Measurements from ENCODE around the gene CIAO2B. TPM values are rescaled to one million over a fixed set of nuclear protein-coding genes. Genes with fewer than 3 reads are reported as not detected.
A peak's percentile ranks its signal among the peaks of the same experiment; 100 is the strongest.

The CIAO2B gene
- total and polyA plus RNA-seq, 4 donors, result 51.9 to 165 (median 105) TPM

DNA sequence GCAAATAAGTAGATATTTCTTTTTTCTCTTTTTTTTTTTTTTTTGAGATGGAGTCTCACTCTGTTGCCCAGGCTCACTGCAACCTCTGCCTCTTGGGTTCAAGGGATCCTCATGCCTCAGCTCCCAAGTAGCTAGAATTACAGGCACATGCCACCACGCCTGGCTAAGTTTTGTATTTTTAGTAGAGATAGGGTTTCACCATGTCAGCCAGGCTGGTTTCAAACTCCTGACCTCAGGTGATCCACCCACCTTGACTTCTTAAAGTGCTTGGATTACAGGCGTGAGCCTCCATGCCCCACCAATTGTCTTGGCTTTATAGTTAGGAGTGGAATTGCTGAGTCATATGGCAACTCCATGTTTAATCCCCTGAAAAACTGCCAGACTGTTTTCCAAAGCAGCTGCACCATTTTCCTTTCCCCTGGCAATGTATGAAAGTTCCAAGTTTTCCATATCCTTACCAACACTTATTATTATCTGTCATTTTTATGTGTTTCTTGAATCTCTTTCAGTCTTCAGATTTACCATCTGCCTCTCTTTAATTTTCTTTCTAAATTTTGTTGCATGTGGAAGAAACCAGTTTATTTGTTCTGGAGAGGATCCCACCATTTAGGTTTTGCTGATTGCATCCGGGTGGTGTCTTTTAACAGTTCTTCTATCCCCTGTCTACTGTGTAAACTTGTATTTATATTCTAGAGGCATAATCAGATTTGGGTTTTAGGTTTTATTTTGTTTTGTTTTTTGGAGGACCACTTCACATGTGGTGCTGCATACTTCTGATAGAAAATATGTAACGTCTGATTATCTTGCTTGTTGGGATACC is 17.0 kb upstream of the CIAO2B start:
- no peak overlapping the region for H3K27ac ChIP-seq (ENCODE audit: low read depth in 1 of 2, low read length in 2 of 2)
- no peaks in the 10 kb centered on the region for H3K36me3 ChIP-seq (ENCODE audit: control insufficient read depth in 1 of 2, insufficient read depth in 2 of 2, low read length in 1 of 2)
- DNase-seq (no peak), ATAC-seq (ENCODE audit: low FRiP score) (no peak)
- intact Hi-C loops (cut with DNase I), result no loop called here
- no peaks in the 10 kb centered on the region for H3K27me3 ChIP-seq (ENCODE audit: control insufficient read depth in 1 of 2, insufficient read depth in 2 of 2, low read length in 1 of 2)
- H3K4me1 ChIP-seq (ENCODE audit: control insufficient read depth in 1 of 2, insufficient read depth in 2 of 2, low read length in 2 of 2), result no peaks in the 10 kb centered on the region
- 75 to 80% methylated on average over 4 of the region's 4 CpGs for WGBS, 2 donors
- no peak overlapping the region for H3K4me3 ChIP-seq (ENCODE audit: low read length in 2 of 2)
- no peaks in the 10 kb centered on the region for H3K9me3 ChIP-seq (ENCODE audit: control insufficient read depth, low read length)

- H3K9me3 ChIP-seq (ENCODE audit: control insufficient read depth, low read length), result no peaks in the 10 kb centered on the region
- no peak for DNase-seq
- H3K36me3 ChIP-seq (ENCODE audit: control insufficient read depth in 1 of 2, insufficient read depth in 2 of 2, low read length in 1 of 2), result no peaks in the 10 kb centered on the region
- intact Hi-C loops (cut with DNase I), result no loop called here
- H3K4me3 ChIP-seq (ENCODE audit: low read length in 2 of 2), result no peak overlapping the region
- no peaks in the 10 kb centered on the region for H3K27me3 ChIP-seq (ENCODE audit: control insufficient read depth in 1 of 2, insufficient read depth in 2 of 2, low read length in 1 of 2)
- ATAC-seq (ENCODE audit: low FRiP score), result no peak
- no peaks in the 10 kb centered on the region for H3K4me1 ChIP-seq (ENCODE audit: control insufficient read depth in 1 of 2, insufficient read depth in 2 of 2, low read length in 2 of 2)
- H3K27ac ChIP-seq (ENCODE audit: low read depth in 1 of 2, low read length in 2 of 2), result no peak overlapping the region
- WGBS, 2 donors, result 79% methylated on average over 2 of the region's 2 CpGs
Measured at GRCh38 chr16:66950437-66950836, 16.2 kb upstream of the CIAO2B start.

- 70 to 74% methylated on average over 6 of the region's 6 CpGs for WGBS, 2 donors
- intact Hi-C loops (cut with DNase I), result loop anchor here in 1 of 2 donors (2.0 kb wide), 1 partner anchor 55 kb away; no protein-coding TSS in a partner anchor
Measured at GRCh38 chr16:66949472-66949871, 15.3 kb upstream of the CIAO2B start.

DNA sequence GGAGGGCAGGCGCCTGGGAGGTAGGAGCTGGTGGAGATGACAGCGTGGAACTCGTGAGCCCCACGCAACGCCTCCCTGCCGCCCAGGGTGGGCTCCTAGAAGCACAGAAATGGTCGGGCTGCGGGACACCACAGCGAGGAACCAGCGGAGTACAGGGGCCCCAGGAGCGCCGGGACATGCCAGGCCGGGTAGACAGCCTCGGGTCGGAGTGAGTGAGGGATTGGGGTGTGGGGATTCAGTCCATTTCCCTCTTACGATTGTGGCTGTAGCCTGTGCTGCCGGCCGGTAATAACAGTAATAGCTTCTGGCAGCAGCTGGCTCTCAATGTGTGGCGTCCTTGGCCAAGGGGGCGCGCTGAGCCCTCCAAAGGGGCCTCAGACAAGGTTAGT is 14.6 kb upstream of the CIAO2B start:
- intact Hi-C loops (cut with DNase I), result loop anchor here in 1 of 2 donors (2.0 kb wide), 1 partner anchor 54 kb away; no protein-coding TSS in a partner anchor
- 14 to 15% methylated on average over 21 of the region's 21 CpGs for WGBS, 2 donors
- H3K36me3 ChIP-seq (ENCODE audit: control insufficient read depth in 1 of 2, insufficient read depth in 2 of 2, low read length in 1 of 2), result no peaks in the 10 kb centered on the region
- no peaks in the 10 kb centered on the region for H3K27me3 ChIP-seq (ENCODE audit: control insufficient read depth in 1 of 2, insufficient read depth in 2 of 2, low read length in 1 of 2)
- H3K4me3 ChIP-seq (ENCODE audit: low read length in 2 of 2), result no peak overlapping the region
- ATAC-seq (ENCODE audit: low FRiP score) (peak; percentile 34), DNase-seq (no peak)
- H3K9me3 ChIP-seq (ENCODE audit: control insufficient read depth, low read length), result no peaks in the 10 kb centered on the region
- H3K27ac ChIP-seq (ENCODE audit: low read depth in 1 of 2, low read length in 2 of 2), result no peak overlapping the region
- H3K4me1 ChIP-seq (ENCODE audit: control insufficient read depth in 1 of 2, insufficient read depth in 2 of 2, low read length in 2 of 2), result no peaks in the 10 kb centered on the region

More at GRCh38 chr16:66949472-66949871, 15.3 kb upstream of the CIAO2B start:
- H3K4me1 ChIP-seq (ENCODE audit: control insufficient read depth in 1 of 2, insufficient read depth in 2 of 2, low read length in 2 of 2), result no peaks in the 10 kb centered on the region
- ATAC-seq (ENCODE audit: low FRiP score), result no peak
- no peak overlapping the region for H3K27ac ChIP-seq (ENCODE audit: low read depth in 1 of 2, low read length in 2 of 2)
- H3K27me3 ChIP-seq (ENCODE audit: control insufficient read depth in 1 of 2, insufficient read depth in 2 of 2, low read length in 1 of 2), result no peaks in the 10 kb centered on the region
- H3K4me3 ChIP-seq (ENCODE audit: low read length in 2 of 2), result no peak overlapping the region
- no peaks in the 10 kb centered on the region for H3K36me3 ChIP-seq (ENCODE audit: control insufficient read depth in 1 of 2, insufficient read depth in 2 of 2, low read length in 1 of 2)
- H3K9me3 ChIP-seq (ENCODE audit: control insufficient read depth, low read length), result no peaks in the 10 kb centered on the region
- DNase-seq, result no peak

GRCh38 chr16:66948134-66948836 is 14.1 kb upstream of the CIAO2B start:
- ATAC-seq (ENCODE audit: low FRiP score), result peak; percentile 51
- DNase-seq, result peak in 1 of 2 donors; percentile 80
- intact Hi-C loops (cut with DNase I), result loop anchor here in 1 of 2 donors (2.0 kb wide), 1 partner anchor 53 kb away; no protein-coding TSS in a partner anchor
- Histone ChIP-seq H3K4me1 (ENCODE audit: control insufficient read depth in 1 of 2, insufficient read depth in 2 of 2, low read length in 2 of 2) (no peaks in the 10 kb centered on the region), H3K36me3 (ENCODE audit: control insufficient read depth in 1 of 2, insufficient read depth in 2 of 2, low read length in 1 of 2) (peaks cover 0 to 2% of the 10 kb centered on the region in 2 donors), H3K27me3 (ENCODE audit: control insufficient read depth in 1 of 2, insufficient read depth in 2 of 2, low read length in 1 of 2) (no peaks in the 10 kb centered on the region), H3K27ac (ENCODE audit: low read depth in 1 of 2, low read length in 2 of 2) (no peak overlapping the region), H3K9me3 (ENCODE audit: control insufficient read depth, low read length) (no peaks in the 10 kb centered on the region), H3K4me3 (ENCODE audit: low read length in 2 of 2) (peak overlapping the region in 1 of 2 donors; percentile 21)
- WGBS, 2 donors, result 1 to 2% methylated on average over 44 of the region's 44 CpGs

- Histone ChIP-seq H3K4me1 (ENCODE audit: control insufficient read depth in 1 of 2, insufficient read depth in 2 of 2, low read length in 2 of 2) (no peaks in the 10 kb centered on the region), H3K27me3 (ENCODE audit: control insufficient read depth in 1 of 2, insufficient read depth in 2 of 2, low read length in 1 of 2) (no peaks in the 10 kb centered on the region), H3K27ac (ENCODE audit: low read depth in 1 of 2, low read length in 2 of 2) (no peak overlapping the region), H3K36me3 (ENCODE audit: control insufficient read depth in 1 of 2, insufficient read depth in 2 of 2, low read length in 1 of 2) (peaks cover 0 to 5% of the 10 kb centered on the region in 2 donors), H3K4me3 (ENCODE audit: low read length in 2 of 2) (peak overlapping the region in 1 of 2 donors; percentile 21), H3K9me3 (ENCODE audit: control insufficient read depth, low read length) (no peaks in the 10 kb centered on the region)
- WGBS, 2 donors, result 0% methylated on average over 18 to 22 of the region's 23 CpGs
- ATAC-seq (ENCODE audit: low FRiP score) (peak; percentile 88), DNase-seq (peak; percentile 82 to 92)
- intact Hi-C loops (cut with DNase I), result loop anchor here in 1 of 2 donors (2.0 kb wide), 1 partner anchor 53 kb away; no protein-coding TSS in a partner anchor
Measured at GRCh38 chr16:66947302-66948065, 13.3 kb upstream of the CIAO2B start.

- 24 to 29% methylated on average over 5 of the region's 5 CpGs for WGBS, 2 donors
- Histone ChIP-seq H3K9me3 (ENCODE audit: control insufficient read depth, low read length) (no peaks in the 10 kb centered on the region), H3K27ac (ENCODE audit: low read depth in 1 of 2, low read length in 2 of 2) (no peak overlapping the region), H3K4me3 (ENCODE audit: low read length in 2 of 2) (no peak overlapping the region), H3K27me3 (ENCODE audit: control insufficient read depth in 1 of 2, insufficient read depth in 2 of 2, low read length in 1 of 2) (no peaks in the 10 kb centered on the region), H3K4me1 (ENCODE audit: control insufficient read depth in 1 of 2, insufficient read depth in 2 of 2, low read length in 2 of 2) (no peaks in the 10 kb centered on the region), H3K36me3 (ENCODE audit: control insufficient read depth in 1 of 2, insufficient read depth in 2 of 2, low read length in 1 of 2) (peaks cover 0 to 5% of the 10 kb centered on the region in 2 donors)
- intact Hi-C loops (cut with DNase I), result no loop called here
- DNase-seq (no peak), ATAC-seq (ENCODE audit: low FRiP score) (no peak)
Measured at GRCh38 chr16:66946974-66947301, 12.7 kb upstream of the CIAO2B start.

GRCh38 chr16:66946541-66946940 is 12.3 kb upstream of the CIAO2B start:
- 66 to 72% methylated on average over 7 of the region's 7 CpGs for WGBS, 2 donors
- H3K4me1 ChIP-seq (ENCODE audit: control insufficient read depth in 1 of 2, insufficient read depth in 2 of 2, low read length in 2 of 2), result no peaks in the 10 kb centered on the region
- no peak for DNase-seq
- H3K27me3 ChIP-seq (ENCODE audit: control insufficient read depth in 1 of 2, insufficient read depth in 2 of 2, low read length in 1 of 2), result no peaks in the 10 kb centered on the region
- intact Hi-C loops (cut with DNase I), result no loop called here
- H3K27ac ChIP-seq (ENCODE audit: low read depth in 1 of 2, low read length in 2 of 2), result no peak overlapping the region
- peaks cover 0 to 5% of the 10 kb centered on the region in 2 donors for H3K36me3 ChIP-seq (ENCODE audit: control insufficient read depth in 1 of 2, insufficient read depth in 2 of 2, low read length in 1 of 2)
- no peak for ATAC-seq (ENCODE audit: low FRiP score)
- no peak overlapping the region for H3K4me3 ChIP-seq (ENCODE audit: low read length in 2 of 2)
- H3K9me3 ChIP-seq (ENCODE audit: control insufficient read depth, low read length), result no peaks in the 10 kb centered on the region

All from aorta (tissue), 5 donors.